Neural crest cell (in vitro differentiated cells): ENCODE measurements around the gene DYNLT3. TPM values are rescaled to one million over a fixed set of nuclear protein-coding genes. Genes with fewer than 3 reads are reported as not detected.

Experiments
- DNase-seq: peaks from one replicate; pipeline ENCODE4 v3.0.0; 2021; ENCODE audit warnings: low read depth, mixed read lengths, low spot score
- H3K27ac Mint-ChIP-seq: one replicate; pipeline ENCODE4 v1.8.0; 2021; ENCODE audit warnings: mild to moderate bottlenecking, mixed read lengths; ENCODE audit not compliant: unreplicated experiment
- H3K27me3 Mint-ChIP-seq: 2 replicates; pipeline ENCODE4 v1.8.0; 2021; ENCODE audit warnings: low read depth, mild to moderate bottlenecking, mixed read lengths
- H3K36me3 Mint-ChIP-seq: 2 replicates; pipeline ENCODE4 v1.8.0; 2021; ENCODE audit warnings: low read depth, mild to moderate bottlenecking, mixed read lengths
- H3K4me1 Mint-ChIP-seq: 2 replicates; pipeline ENCODE4 v1.8.0; 2021; ENCODE audit warnings: mixed read lengths
- H3K4me3 Mint-ChIP-seq: one replicate; pipeline ENCODE4 v1.8.0; 2021; ENCODE audit warnings: mild to moderate bottlenecking, mixed read lengths
- H3K9me3 Mint-ChIP-seq: 2 replicates; pipeline ENCODE4 v1.8.0; 2021; ENCODE audit warnings: mixed read lengths
- CTCF ChIP-seq: fragments of 200-600 bp; sonication (generic); conservative IDR thresholded peaks from 2 replicates; pipeline ENCODE4 v1.5.0; 2021; ENCODE audit warnings: antibody characterized with exemption, mild to moderate bottlenecking
- total RNA-seq: library from RNA; stranded (reverse); gene quantifications from 2 replicates; pipeline ENCODE4 v1.2.1, GENCODE V29; 2021

DYNLT3 gene
- total RNA-seq, 1 donor from 2014 or later, result 7.7 TPM

GRCh38 chrX:37803057-37803456 is 44.3 kb downstream of the DYNLT3 start:
- no peaks in the 10 kb centered on the region for H3K36me3 Mint-ChIP-seq
- no peak for DNase-seq
- no peaks in the 10 kb centered on the region for H3K27me3 Mint-ChIP-seq

GRCh38 chrX:37802028-37802427 is 45.3 kb downstream of the DYNLT3 start:
- Mint-ChIP-seq H3K9me3 (peaks cover 3% of the 10 kb centered on the region), H3K27me3 (no peaks in the 10 kb centered on the region), H3K27ac (no peak overlapping the region), H3K36me3 (no peaks in the 10 kb centered on the region), H3K4me1 (no peaks in the 10 kb centered on the region), H3K4me3 (no peak overlapping the region)
- TF ChIP-seq CTCF, result no peak
- no peak for DNase-seq

More at GRCh38 chrX:37803057-37803456, 44.3 kb downstream of the DYNLT3 start:
- Mint-ChIP-seq H3K4me1 (no peaks in the 10 kb centered on the region), H3K9me3 (peaks cover 3% of the 10 kb centered on the region), H3K4me3 (no peak overlapping the region), H3K27ac (no peak overlapping the region)
- TF ChIP-seq CTCF, result no peak

- H3K9me3 Mint-ChIP-seq, result peaks cover 3% of the 10 kb centered on the region
- no peak overlapping the region for H3K27ac Mint-ChIP-seq
- no peaks in the 10 kb centered on the region for H3K4me1 Mint-ChIP-seq
- no peak for DNase-seq
- H3K4me3 Mint-ChIP-seq, result no peak overlapping the region
- no peaks in the 10 kb centered on the region for H3K27me3 Mint-ChIP-seq
- no peaks in the 10 kb centered on the region for H3K36me3 Mint-ChIP-seq
- no peak for TF ChIP-seq CTCF
Observed at GRCh38 chrX:37800717-37801116, 46.7 kb downstream of the DYNLT3 start.

GRCh38 chrX:37799936-37800335 is 47.4 kb downstream of the DYNLT3 start:
- Mint-ChIP-seq H3K4me1 (no peaks in the 10 kb centered on the region), H3K36me3 (no peaks in the 10 kb centered on the region), H3K9me3 (peaks cover 3% of the 10 kb centered on the region), H3K4me3 (no peak overlapping the region), H3K27me3 (peaks cover 2% of the 10 kb centered on the region), H3K27ac (no peak overlapping the region)
- DNase-seq, result no peak
- no peak for TF ChIP-seq CTCF

- no peak for DNase-seq
- H3K36me3 Mint-ChIP-seq, result no peaks in the 10 kb centered on the region
- H3K4me1 Mint-ChIP-seq, result no peaks in the 10 kb centered on the region
- H3K27ac Mint-ChIP-seq, result no peak overlapping the region
- H3K4me3 Mint-ChIP-seq, result no peak overlapping the region
- H3K27me3 Mint-ChIP-seq, result peaks cover 2% of the 10 kb centered on the region
- H3K9me3 Mint-ChIP-seq, result peaks cover 8% of the 10 kb centered on the region
- TF ChIP-seq CTCF, result no peak
Observed at GRCh38 chrX:37796805-37797204, 50.6 kb downstream of the DYNLT3 start.

GRCh38 chrX:37796310-37796709 is 51.1 kb downstream of the DYNLT3 start:
- Mint-ChIP-seq H3K9me3 (peaks cover 8% of the 10 kb centered on the region), H3K27me3 (peaks cover 2% of the 10 kb centered on the region), H3K27ac (no peak overlapping the region), H3K4me3 (no peak overlapping the region), H3K4me1 (no peaks in the 10 kb centered on the region), H3K36me3 (no peaks in the 10 kb centered on the region)
- DNase-seq, result no peak
- TF ChIP-seq CTCF, result no peak
